ENCODE measurements around the gene KHNYN. TPM values are rescaled to one million over a fixed set of nuclear protein-coding genes. Genes with fewer than 3 reads are reported as not detected.
"Not testable (repeated sequence)": the region's sequence is repeated elsewhere in the genome, so short reads cannot be mapped to it uniquely, and the experiment has no call there.

The KHNYN gene
- total RNA-seq, 1 donor from 2014 or later: 38.8 TPM

GRCh38 chr14:24475261-24475660 lies 45.5 kb downstream of the KHNYN start:
- DNase-seq: no peak

- DNase-seq: not testable (repeated sequence)
These were observed 50.2 kb downstream of the KHNYN start for GRCh38 chr14:24479999-24480398.

- no peak for DNase-seq
These were observed 52.0 kb downstream of the KHNYN start for GRCh38 chr14:24481622-24482324.

- not testable (repeated sequence) for DNase-seq
These were observed 53.0 kb downstream of the KHNYN start for GRCh38 chr14:24482699-24483303.

- DNase-seq: no peak
These were observed 54.0 kb downstream of the KHNYN start for GRCh38 chr14:24483604-24484252.

Other genes with a start within 250 kb of the KHNYN start
- gene IPO4, start 241.1 kb upstream of the KHNYN start, total RNA-seq: 22.8 TPM
- 22.4 TPM for gene TM9SF1, start 234.5 kb upstream of the KHNYN start, total RNA-seq
- not detected for gene TSSK4, start 224.3 kb upstream of the KHNYN start, total RNA-seq
- gene CHMP4A, start 216.5 kb upstream of the KHNYN start, total RNA-seq: 30.1 TPM
- 9.5 TPM for gene MDP1, start 213.9 kb upstream of the KHNYN start, total RNA-seq
- gene NEDD8, start 197.6 kb upstream of the KHNYN start, total RNA-seq: 73.5 TPM
- 39.9 TPM for gene GMPR2, start 197.0 kb upstream of the KHNYN start, total RNA-seq
- gene TINF2, start 187.3 kb upstream of the KHNYN start, total RNA-seq: 36.2 TPM
- 26.1 TPM for gene TGM1, start 166.8 kb upstream of the KHNYN start, total RNA-seq
- gene RABGGTA, start 158.4 kb upstream of the KHNYN start, total RNA-seq: 13.2 TPM
- gene DHRS1, start 130.2 kb upstream of the KHNYN start, total RNA-seq: 17.9 TPM
- 14.8 TPM for gene NOP9, start 130.1 kb upstream of the KHNYN start, total RNA-seq
- 7.9 TPM for gene CIDEB, start 122.0 kb upstream of the KHNYN start, total RNA-seq
- 13.9 TPM for gene LTB4R2, start 119.8 kb upstream of the KHNYN start, total RNA-seq
- 8.6 TPM for gene LTB4R, start 118.5 kb upstream of the KHNYN start, total RNA-seq
- 9.6 TPM for gene ADCY4, start 94.9 kb upstream of the KHNYN start, total RNA-seq
- 5.6 TPM for gene RIPK3, start 90.0 kb upstream of the KHNYN start, total RNA-seq
- gene NFATC4, start 61.8 kb upstream of the KHNYN start, total RNA-seq: 33.7 TPM
- gene NYNRIN, start 31.0 kb upstream of the KHNYN start, total RNA-seq: 33.0 TPM
- 1.8 TPM for gene CBLN3, start 286 bp upstream of the KHNYN start, total RNA-seq
- 13.5 TPM for gene SDR39U1, start 12.8 kb downstream of the KHNYN start, total RNA-seq
- 0.69 TPM for gene CMA1, start 78.3 kb downstream of the KHNYN start, total RNA-seq
- 31.1 TPM for gene CTSG, start 146.3 kb downstream of the KHNYN start, total RNA-seq
- not detected for gene GZMH, start 179.7 kb downstream of the KHNYN start, total RNA-seq
- gene GZMB, start 204.2 kb downstream of the KHNYN start, total RNA-seq: 0.30 TPM